ENCODE results near the gene ANKRD31. TPM values are rescaled to one million over a fixed set of nuclear protein-coding genes. Genes with fewer than 3 reads are reported as not detected.
A peak's percentile ranks its signal among the peaks of the same experiment; 100 is the strongest.

Gene ANKRD31
- total RNA-seq, 4 donors from 2014 or later, result 0.16 TPM; not detected in 3

- Histone ChIP-seq H3K27me3 (no peaks in the 10 kb centered on the region), H3K4me3 (no peak overlapping the region), H3K27ac (no peak overlapping the region), H3K9me3 (no peaks in the 10 kb centered on the region), H3K4me1 (peaks cover 0 to 6% (median 2%) of the 10 kb centered on the region in 4 donors), H3K36me3 (no peaks in the 10 kb centered on the region)
- intact Hi-C loops (cut with DNase I; ENCODE audit: low total_unique reads), result no loop called here
- in situ Hi-C loops (cut with MboI; ENCODE audit: low pct_ligation_motif_present in 1 of 4, low pct_unique_long_range_greater_than_20kb in 1 of 4, low sequenced_read_pairs in 3 of 4), result loop anchor here in 3 of 4 donors (25.0 kb wide), 4 partner anchors 95 to 445 kb away; partner anchors contain the start of genes CERT1 (in 1 of the 3), HMGCR (in 1 of the 3) and POLK (in 1 of the 3)
- WGBS, 2 donors (ENCODE audit: low coverage in 1 of 2), result 65 to 92% methylated on average over 2 of the region's 2 CpGs
- no peak for TF ChIP-seq POLR2A (IDR thresholded peaks at IDR 0.05)
- no peak for TF ChIP-seq POLR2AphosphoS5 (IDR thresholded peaks at IDR 0.05)
- no peak for DNase-seq
Measured at GRCh38 chr5:75242067-75242466, 5.4 kb upstream of the ANKRD31 start.

- no peaks in the 10 kb centered on the region for H3K27me3 ChIP-seq
- WGBS, 2 donors (ENCODE audit: low coverage in 1 of 2), result 96 to 100% methylated on average over 2 of the region's 2 CpGs
- H3K36me3 ChIP-seq, result no peaks in the 10 kb centered on the region
- H3K4me1 ChIP-seq, result peaks cover 0 to 12% (median 2%) of the 10 kb centered on the region in 4 donors
- H3K4me3 ChIP-seq, result no peak overlapping the region
- no peak for TF ChIP-seq POLR2A (IDR thresholded peaks at IDR 0.05)
- TF ChIP-seq EP300 (IDR thresholded peaks at IDR 0.05; ENCODE audit: low read depth), result no peak
- no peak for TF ChIP-seq POLR2AphosphoS5 (IDR thresholded peaks at IDR 0.05)
- no peak for TF ChIP-seq CTCF (IDR thresholded peaks at IDR 0.05)
- DNase-seq, result no peak
- no peak overlapping the region for H3K27ac ChIP-seq
- intact Hi-C loops (cut with DNase I; ENCODE audit: low total_unique reads), result loop anchor here (10.0 kb wide), 2 partner anchors 95 to 445 kb away; partner anchors contain the start of gene HMGCR
- in situ Hi-C loops (cut with MboI; ENCODE audit: low pct_ligation_motif_present in 1 of 4, low pct_unique_long_range_greater_than_20kb in 1 of 4, low sequenced_read_pairs in 3 of 4), result loop anchor here (10.0 to 25.0 kb wide), 6 partner anchors 98 to 448 kb away; partner anchors contain the start of genes CERT1 (in 1 of the 4), HMGCR (in 1 of the 4) and POLK (in 1 of the 4)
- H3K9me3 ChIP-seq, result no peaks in the 10 kb centered on the region
Measured at GRCh38 chr5:75239681-75240080, 3.0 kb upstream of the ANKRD31 start.

- peak overlapping the region in 1 of 4 donors; percentile 77 for H3K27ac ChIP-seq
- H3K4me1 ChIP-seq, result peaks cover 0 to 12% (median 2%) of the 10 kb centered on the region in 4 donors
- H3K9me3 ChIP-seq, result no peaks in the 10 kb centered on the region
- TF ChIP-seq EP300 (IDR thresholded peaks at IDR 0.05; ENCODE audit: low read depth), result no peak
- TF ChIP-seq POLR2AphosphoS5 (IDR thresholded peaks at IDR 0.05), result no peak
- no peak for TF ChIP-seq POLR2A (IDR thresholded peaks at IDR 0.05)
- no peak for TF ChIP-seq CTCF (IDR thresholded peaks at IDR 0.05)
- no peaks in the 10 kb centered on the region for H3K36me3 ChIP-seq
- H3K27me3 ChIP-seq, result no peaks in the 10 kb centered on the region
- DNase-seq, result no peak
- WGBS, 2 donors (ENCODE audit: low coverage in 1 of 2), result 92 to 100% methylated on average over 4 of the region's 4 CpGs
- intact Hi-C loops (cut with DNase I; ENCODE audit: low total_unique reads) (loop anchor here (10.0 kb wide), 2 partner anchors 99 to 449 kb away; partner anchors contain the start of gene HMGCR), in situ Hi-C loops (cut with MboI; ENCODE audit: low pct_ligation_motif_present in 1 of 4, low pct_unique_long_range_greater_than_20kb in 1 of 4, low sequenced_read_pairs in 3 of 4) (loop anchor here (10.0 to 25.0 kb wide), 6 partner anchors 102 to 452 kb away; partner anchors contain the start of genes CERT1 (in 1 of the 4), HMGCR (in 1 of the 4) and POLK (in 1 of the 4))
- H3K4me3 ChIP-seq, result no peak overlapping the region
Measured at GRCh38 chr5:75235711-75236110, 967 bp downstream of the ANKRD31 start.

- Histone ChIP-seq H3K9me3 (no peaks in the 10 kb centered on the region), H3K27ac (no peak overlapping the region), H3K36me3 (no peaks in the 10 kb centered on the region), H3K4me1 (peaks cover 0 to 12% (median 2%) of the 10 kb centered on the region in 4 donors), H3K4me3 (no peak overlapping the region), H3K27me3 (no peaks in the 10 kb centered on the region)
- in situ Hi-C loops (cut with MboI; ENCODE audit: low pct_ligation_motif_present in 1 of 4, low pct_unique_long_range_greater_than_20kb in 1 of 4, low sequenced_read_pairs in 3 of 4), result loop anchor here (10.0 to 25.0 kb wide), 6 partner anchors 103 to 453 kb away; partner anchors contain the start of genes CERT1 (in 1 of the 4), HMGCR (in 1 of the 4) and POLK (in 1 of the 4)
- TF ChIP-seq CTCF (IDR thresholded peaks at IDR 0.05) (no peak), POLR2AphosphoS5 (IDR thresholded peaks at IDR 0.05) (no peak), EP300 (IDR thresholded peaks at IDR 0.05; ENCODE audit: low read depth) (no peak), POLR2A (IDR thresholded peaks at IDR 0.05) (no peak)
- DNase-seq, result no peak
- intact Hi-C loops (cut with DNase I; ENCODE audit: low total_unique reads), result loop anchor here (10.0 kb wide), 2 partner anchors 101 to 451 kb away; partner anchors contain the start of gene HMGCR
Measured at GRCh38 chr5:75234251-75234650, 2.4 kb downstream of the ANKRD31 start.
